ENCODE results near the gene YOD1.

The YOD1 gene

GRCh38 chr1:207051191-207051943 lies at the start of gene YOD1:
TSS of gene YOD1 (minus strand) at chr1:207051208. CDS start at chr1:207051030, 178 bp downstream.
- no peak for DNase-seq

GRCh38 chr1:207097871-207098324 lies 46.9 kb upstream of the YOD1 start:
- DNase-seq = no peak

GRCh38 chr1:207093944-207094343 lies 42.9 kb upstream of the YOD1 start:
- DNase-seq = no peak

GRCh38 chr1:207091200-207091908 lies 40.3 kb upstream of the YOD1 start:
- DNase-seq = no peak

DNA sequence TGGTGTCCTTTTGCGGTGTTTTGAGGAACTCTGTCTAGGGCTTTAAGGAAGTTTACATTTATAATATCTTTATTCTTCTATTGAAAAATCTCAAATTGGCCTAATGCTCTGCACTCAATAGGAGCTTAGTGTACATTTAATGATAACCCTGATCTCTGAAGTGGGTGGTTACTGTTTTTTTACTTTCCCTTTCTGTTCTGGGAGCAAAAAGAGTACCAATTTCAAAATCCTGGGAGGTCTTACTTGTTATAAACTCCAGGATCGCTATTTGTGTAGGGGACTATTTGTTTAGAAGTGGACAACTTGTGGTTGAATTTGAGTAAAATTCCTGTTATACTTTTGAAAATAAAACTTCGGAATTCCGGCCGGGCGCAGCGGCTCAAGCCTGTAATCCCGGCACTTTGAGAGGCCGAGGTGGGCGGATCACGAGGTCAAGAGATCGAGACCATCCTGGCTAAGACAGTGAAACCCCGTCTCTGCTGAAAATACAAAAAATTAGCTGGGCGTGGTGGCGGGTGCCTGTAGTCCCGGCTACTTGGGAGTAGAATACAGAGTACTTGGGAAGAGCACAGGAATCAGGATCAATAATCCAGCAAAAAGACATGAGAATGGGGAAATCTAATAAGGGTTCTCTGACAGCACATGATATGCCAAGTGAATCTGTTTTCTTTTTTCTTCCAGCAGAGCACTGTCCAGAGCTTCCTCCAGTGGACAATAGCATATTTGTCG lies 38.8 kb upstream of the YOD1 start:
- no peak for DNase-seq

GRCh38 chr1:207088701-207089626 lies 38.0 kb upstream of the YOD1 start, which contains the start of gene C4BPB:
TSS of gene C4BPB (plus strand) at chr1:207088860. CDS start at chr1:207089532, 672 bp downstream.
- peak; percentile 20 for DNase-seq

DNA sequence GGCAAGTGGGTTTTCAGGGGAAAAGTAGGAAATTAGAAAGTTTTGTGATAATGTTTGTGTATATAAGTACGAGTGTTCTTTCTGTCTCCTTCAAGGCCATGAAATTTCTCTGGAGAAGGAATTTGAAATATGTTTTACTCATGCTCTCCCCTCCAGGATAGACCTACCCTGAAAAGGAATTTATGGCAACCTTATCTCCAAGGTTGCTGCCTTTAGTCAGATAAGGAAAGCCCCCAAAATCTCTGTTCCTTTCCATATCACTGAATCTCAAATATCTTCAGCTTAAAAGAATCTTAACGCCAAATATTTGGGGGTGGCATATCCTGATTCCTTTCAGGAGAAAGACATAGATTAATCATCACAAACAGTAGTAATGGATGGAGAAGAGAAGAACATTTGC lies 37.2 kb upstream of the YOD1 start:
- no peak for DNase-seq

GRCh38 chr1:207085887-207086286 lies 34.9 kb upstream of the YOD1 start:
- DNase-seq = no peak

DNA sequence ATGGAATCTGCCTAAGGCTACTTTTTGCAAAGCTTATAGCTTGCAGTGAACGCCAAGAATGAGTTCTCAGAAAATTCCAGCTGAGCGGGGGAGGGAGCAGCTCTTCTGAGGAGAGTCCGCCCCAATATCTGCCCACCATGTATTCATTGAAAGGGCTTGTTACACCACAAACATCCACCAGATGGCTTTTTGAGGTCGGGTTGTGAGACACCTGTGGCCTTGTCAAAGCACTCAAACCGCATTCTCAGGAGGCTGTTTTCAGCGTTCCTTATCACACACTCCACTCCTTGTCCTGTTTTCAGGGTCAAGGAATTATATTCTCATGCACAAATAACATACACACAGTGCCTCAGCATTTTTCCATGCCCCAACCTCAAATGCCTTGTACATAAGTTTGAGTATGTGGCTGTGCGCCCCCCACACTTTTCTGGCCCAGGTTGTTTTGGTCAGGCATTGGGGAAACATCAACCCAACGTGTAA lies 33.7 kb upstream of the YOD1 start:
- DNase-seq = peak; percentile 71

DNA sequence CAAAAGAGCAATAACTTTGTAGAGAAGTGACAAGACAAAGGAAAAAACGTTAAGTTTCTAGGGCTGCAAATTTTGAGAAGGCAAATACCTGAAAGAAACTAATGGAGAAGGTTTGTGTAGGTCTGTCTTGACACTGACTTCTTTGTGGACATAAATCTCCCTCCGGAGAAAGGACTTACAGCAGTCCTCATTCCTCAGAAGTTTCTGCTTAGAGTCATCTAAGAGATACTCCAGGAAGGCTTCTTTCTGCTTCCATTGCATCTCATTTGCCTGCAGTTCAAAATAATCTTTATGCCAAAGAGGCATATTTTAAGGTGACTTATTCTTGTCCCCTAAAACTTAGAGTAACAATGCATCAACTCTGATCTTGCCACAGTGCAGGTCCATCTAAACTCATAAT lies 33.2 kb upstream of the YOD1 start:
- DNase-seq = no peak

- no peak for DNase-seq
Observed at GRCh38 chr1:207081806-207082205, 30.8 kb upstream of the YOD1 start.

- no peak for DNase-seq
Observed at GRCh38 chr1:207081088-207081487, 30.1 kb upstream of the YOD1 start.

GRCh38 chr1:207079706-207080241 lies 28.8 kb upstream of the YOD1 start:
- no peak for DNase-seq

DNA sequence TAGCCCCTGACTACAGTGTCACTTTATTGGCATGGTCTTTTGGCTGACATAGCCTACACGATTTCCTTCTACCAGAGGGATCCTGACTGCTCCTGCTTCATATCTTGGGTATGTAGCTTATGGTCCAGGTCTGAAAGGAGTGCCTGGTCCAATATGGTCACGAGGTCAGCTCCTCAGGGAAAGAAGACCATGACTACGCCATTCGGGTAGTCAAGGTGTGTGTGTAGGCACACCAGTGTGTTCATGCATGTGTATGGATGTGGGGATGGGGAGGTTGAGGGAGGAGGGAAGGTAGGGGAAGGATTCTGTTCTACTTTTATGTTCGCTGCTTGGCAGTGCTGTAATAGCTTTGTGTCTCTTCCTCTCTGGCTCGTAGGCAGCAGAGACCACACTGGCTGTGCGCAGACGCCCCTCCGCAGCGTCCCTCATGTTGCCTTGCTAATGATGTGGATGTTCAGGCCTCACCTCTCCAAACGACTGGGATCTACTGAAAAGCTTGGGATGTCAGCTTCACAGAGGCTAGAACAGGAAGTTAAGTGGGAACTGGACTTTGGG lies 27.6 kb upstream of the YOD1 start:
- no peak for DNase-seq

GRCh38 chr1:207077470-207078377 lies 26.7 kb upstream of the YOD1 start:
- DNase-seq = peak; percentile 84

DNA sequence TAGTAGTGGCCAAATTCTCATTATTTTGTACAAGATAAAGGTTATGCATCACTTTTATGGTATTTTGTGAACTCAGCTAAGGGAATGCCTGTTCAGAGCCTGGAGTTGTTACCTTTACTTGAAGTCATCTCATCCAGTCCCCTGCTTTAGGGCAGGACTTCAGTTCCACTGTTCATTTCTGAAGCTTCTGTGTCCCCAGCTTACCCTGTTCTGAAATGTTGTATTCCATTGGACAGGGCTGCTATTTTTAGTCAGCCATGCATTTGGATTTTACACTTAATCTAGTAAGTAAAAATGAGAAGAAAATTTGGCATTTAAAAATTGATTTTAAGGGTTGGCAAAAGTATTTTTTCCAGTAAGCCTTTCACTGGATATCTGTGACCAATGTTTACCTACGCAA lies 26.0 kb upstream of the YOD1 start:
- DNase-seq = no peak

- DNase-seq = no peak
Observed at GRCh38 chr1:207076181-207076955, 25.4 kb upstream of the YOD1 start.

DNA sequence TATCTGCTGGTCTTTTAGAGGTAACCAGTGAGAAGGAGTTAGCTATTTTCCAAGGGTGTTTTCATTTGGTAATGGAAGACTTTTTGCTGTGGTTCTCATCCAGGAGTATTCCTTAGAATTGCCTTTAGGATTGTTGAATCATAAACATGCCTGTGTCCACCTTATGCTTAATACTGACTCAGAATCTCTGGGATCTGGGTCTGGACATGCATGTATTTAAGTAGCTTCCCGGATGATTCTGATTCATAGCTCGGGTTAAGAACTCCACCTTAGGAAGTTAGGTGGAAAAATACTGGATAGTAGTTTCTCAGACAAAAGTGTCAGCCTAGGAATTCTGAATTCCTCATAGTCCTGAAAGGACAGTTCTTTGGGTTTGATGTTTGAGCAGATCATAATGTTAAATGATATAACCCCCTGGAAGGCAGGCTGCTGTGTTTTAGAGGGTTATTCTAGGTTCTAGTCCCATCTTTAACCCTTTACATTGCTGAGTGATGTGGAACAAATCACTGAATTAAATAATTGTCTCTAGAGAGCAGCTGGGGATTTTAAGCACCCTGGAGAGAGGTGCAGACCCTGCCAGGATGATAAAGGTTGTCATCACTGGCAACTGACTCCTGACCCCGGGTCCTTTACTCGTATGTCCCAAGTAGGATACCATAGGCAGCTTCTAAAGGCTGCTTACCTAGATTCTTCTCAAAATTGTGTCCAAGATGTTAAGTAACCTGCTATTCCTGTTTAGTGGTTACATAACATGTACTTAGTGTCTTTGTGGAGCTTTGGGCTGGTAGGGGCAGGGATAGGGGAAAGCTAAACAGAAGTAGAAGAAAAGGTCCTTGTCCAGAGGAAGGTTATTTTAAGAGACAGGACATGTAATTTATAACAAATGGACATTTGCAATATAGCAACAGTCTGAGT lies 23.2 kb upstream of the YOD1 start:
- no peak for DNase-seq

GRCh38 chr1:207072233-207072632 lies 21.2 kb upstream of the YOD1 start:
- DNase-seq = no peak

Data from CD4-positive, alpha-beta T cell treated with Interleukin-17A for 1 hour (primary cell).